Epithelial cell of esophagus (primary cell): ENCODE data around the gene STPG4.

ENCODE experiments used
- DNase-seq: peaks from one replicate; pipeline ENCODE4 v3.0.0; 2010; ENCODE audit warnings: low read depth
- H3K4me3 ChIP-seq: 2 replicates; pipeline ENCODE4 v1.5.1; 2011; ENCODE audit warnings: mild to moderate bottlenecking, low read length, control low read depth
- CTCF ChIP-seq: IDR thresholded peaks from 2 replicates; pipeline ENCODE4 v1.5.1; 2011; ENCODE audit warnings: low read depth, mild to moderate bottlenecking, low read length, control low read depth, inconsistent platforms; ENCODE audit not compliant: insufficient read depth; ENCODE audit errors: missing control alignments

The STPG4 gene

DNA sequence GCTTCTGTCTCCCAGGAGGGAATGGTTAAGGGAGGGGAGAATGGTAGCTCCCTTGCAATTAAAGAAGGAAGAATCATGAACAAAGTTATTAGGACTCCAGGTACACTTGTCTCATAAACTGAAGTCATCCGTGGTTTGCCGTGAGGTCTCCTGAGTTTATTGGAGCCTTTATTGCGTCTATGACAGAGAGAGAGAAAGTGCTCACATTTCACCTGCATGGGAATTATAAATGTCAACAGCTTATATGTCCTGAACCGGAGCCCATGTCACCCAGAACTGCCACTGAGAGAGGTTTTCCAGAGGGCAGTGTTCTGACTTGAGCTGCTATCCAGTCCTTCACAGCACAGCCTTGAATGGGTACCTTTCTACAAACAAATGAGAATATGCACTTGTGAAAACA lies 104.3 kb downstream of the STPG4 start:
- H3K4me3 ChIP-seq: no peak overlapping the region
- TF ChIP-seq CTCF: no peak
- DNase-seq: no peak

DNA sequence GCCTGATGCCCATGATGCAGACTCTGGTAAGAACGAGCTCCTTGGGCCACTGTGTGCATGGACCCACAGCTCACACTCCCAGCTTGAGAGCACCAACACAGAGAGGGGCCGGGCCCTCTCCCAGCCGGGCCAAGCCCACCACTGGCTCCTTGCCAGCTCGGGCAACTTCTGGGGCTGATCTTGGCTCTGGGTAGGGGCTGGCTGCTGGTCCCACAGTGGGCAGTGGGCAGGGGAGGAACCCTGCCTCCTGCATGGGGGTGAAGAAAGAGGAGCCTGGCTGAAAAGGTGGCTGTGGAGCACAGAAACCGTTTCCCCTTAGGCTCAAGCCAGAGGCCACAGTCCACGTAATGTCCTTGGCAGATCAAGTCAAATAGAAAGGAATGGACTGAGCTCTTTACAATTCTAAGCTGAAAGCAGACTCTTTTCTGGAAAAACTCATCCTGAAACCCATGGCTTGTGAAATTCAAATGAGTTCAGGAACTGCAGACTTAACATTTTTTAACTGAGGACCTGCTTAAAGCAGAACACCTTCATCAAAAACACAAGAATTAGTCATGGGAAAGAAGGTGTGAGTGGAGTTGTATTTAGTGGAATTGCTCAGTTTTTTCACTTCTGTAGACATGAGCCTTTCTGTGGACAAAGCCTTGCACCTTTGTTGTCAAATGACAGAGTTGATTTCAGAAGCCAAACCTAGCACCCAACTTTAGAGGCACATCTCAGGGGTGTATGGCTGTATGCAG lies 104.9 kb downstream of the STPG4 start:
- H3K4me3 ChIP-seq: no peak overlapping the region
- TF ChIP-seq CTCF: no peak
- no peak for DNase-seq

DNA sequence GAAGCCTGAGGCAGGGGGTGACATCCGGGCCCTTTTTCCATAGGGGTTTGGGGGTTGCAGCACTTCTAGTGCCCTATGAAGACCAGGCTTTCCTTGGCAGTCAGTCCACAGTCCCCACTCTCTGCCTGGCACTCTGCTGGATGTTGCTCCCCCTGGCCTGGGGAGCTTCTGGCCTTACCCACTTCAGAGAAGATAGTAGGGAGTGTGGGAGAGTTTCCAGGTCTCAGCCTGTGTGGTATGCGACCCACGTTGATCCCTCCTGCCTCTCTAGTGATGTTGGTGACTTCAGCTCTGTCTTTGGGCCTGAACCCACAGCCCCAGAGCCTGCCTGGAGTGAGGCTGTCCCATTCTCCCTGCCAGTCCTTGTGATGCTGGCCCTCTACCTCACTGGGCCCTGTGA lies 105.6 kb downstream of the STPG4 start:
- no peak for DNase-seq
- TF ChIP-seq CTCF: no peak
- H3K4me3 ChIP-seq: no peak overlapping the region

DNA sequence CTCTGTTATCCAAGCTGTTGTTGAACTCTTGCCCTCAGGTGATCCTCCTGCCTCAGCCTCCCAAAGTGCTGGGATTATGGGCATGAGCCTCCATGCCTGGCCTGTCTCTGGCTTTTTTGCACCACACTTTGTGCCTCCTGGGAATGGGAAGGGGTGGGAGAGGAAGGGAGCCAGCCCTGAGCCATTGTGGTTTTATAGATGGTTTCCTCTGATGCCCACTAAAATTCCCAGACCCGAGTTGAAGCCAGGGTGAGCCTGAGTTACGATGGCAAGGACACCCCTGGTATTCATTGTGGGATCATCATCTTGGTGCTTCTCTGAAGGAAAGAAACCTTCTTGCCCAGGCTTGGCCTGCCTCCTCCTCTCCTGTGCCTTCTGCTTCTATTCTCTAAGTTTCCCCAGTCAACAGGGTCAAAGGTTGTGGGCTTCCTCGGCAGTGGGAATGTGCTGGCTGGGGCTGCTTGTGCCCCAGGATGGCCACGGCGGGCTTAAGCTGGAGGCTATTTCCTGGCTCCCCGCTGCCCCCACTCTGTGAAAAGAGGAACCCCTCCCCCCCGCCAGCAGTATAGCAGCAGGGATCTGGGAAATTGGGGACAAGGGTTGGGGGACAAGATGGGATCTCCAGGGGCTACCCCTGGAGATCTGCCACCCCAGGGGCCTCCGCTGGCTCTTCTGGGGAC lies 106.2 kb downstream of the STPG4 start:
- TF ChIP-seq CTCF: no peak
- no peak overlapping the region for H3K4me3 ChIP-seq
- no peak for DNase-seq

- no peak for DNase-seq
- no peak for TF ChIP-seq CTCF
- H3K4me3 ChIP-seq: no peak overlapping the region
Observed at GRCh38 chr2:47046271-47046670, 108.8 kb downstream of the STPG4 start.

DNA sequence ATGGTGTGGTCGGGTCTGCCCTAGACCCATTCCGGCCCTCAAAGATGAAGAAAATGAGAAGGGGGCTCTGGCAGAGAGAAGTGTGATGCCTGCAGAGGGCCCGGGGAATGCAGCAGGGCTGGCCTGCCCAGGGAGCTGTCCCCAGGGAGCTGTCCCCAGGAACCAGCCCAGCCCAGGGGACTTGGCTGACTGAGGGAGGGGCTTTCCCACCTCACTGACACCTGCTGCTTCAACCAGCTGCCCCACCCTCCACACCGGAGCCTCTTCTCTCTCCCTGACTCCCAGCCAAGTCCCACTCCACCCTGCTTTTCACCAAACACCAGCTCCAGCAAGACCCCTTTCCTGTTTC lies 111.2 kb downstream of the STPG4 start:
- no peak overlapping the region for H3K4me3 ChIP-seq
- no peak for TF ChIP-seq CTCF
- no peak for DNase-seq
